AG09319 (cell line): ENCODE results near the gene FYN.

Source experiments
- DNase-seq: peaks from one replicate; pipeline ENCODE4 v3.0.0-alpha.2; 2010; ENCODE audit warnings: low read depth; ENCODE audit errors: extremely low read depth
- CTCF ChIP-seq: IDR thresholded peaks from 2 replicates; pipeline ENCODE4 v1.5.1; 2011; ENCODE audit warnings: low read depth, mild to moderate bottlenecking, inconsistent platforms, low read length, moderate library complexity

The FYN gene

GRCh38 chr6:111620169-111620568 is 253.1 kb downstream of the FYN start:
- DNase-seq = no peak

GRCh38 chr6:111618407-111618806 is 254.8 kb downstream of the FYN start:
- DNase-seq = no peak
- TF ChIP-seq CTCF = no peak

More at GRCh38 chr6:111620169-111620568, 253.1 kb downstream of the FYN start:
- TF ChIP-seq CTCF = no peak

GRCh38 chr6:111617149-111617548 is 256.1 kb downstream of the FYN start:
- DNase-seq = no peak
- TF ChIP-seq CTCF = no peak

- no peak for DNase-seq
- TF ChIP-seq CTCF = no peak
Measured at GRCh38 chr6:111615916-111616612, 257.2 kb downstream of the FYN start.

- no peak for DNase-seq
- no peak for TF ChIP-seq CTCF
Measured at GRCh38 chr6:111614833-111615582, 258.2 kb downstream of the FYN start.

GRCh38 chr6:111612379-111612778 is 260.9 kb downstream of the FYN start:
- TF ChIP-seq CTCF = no peak
- no peak for DNase-seq

- no peak for TF ChIP-seq CTCF
Measured at GRCh38 chr6:111610548-111611172, 262.6 kb downstream of the FYN start.

More at GRCh38 chr6:111610548-111611172, 262.6 kb downstream of the FYN start:
- no peak for DNase-seq
